Heart left ventricle (tissue), 16 donors: ENCODE results near the gene BTNL8. TPM values are rescaled to one million over a fixed set of nuclear protein-coding genes. Genes with fewer than 3 reads are reported as not detected.

Experiments used
- ATAC-seq, 4 donors: fragments of 200-7000 bp; cut with Tn5 transposase; one replicate each; pipeline ENCODE4 v1.9.1; 2020 to 2022; ENCODE audit warnings: moderate library complexity in 4 of 4, mild to moderate bottlenecking in 3 of 4, moderate number of reproducible peaks in 1 of 4
- DNase-seq, 5 donors: peaks; one replicate each; pipeline ENCODE4 v3.0.0-alpha.2; 2020
- H3K27ac ChIP-seq, 12 donors: fragments of 200-600 bp; sonication (generic) in 4 of 12; one replicate each; pipeline versions ENCODE4 v1.5.0 to v1.8.0; 2016 to 2022; ENCODE audit warnings: mild to moderate bottlenecking in 2 of 12
- H3K27me3 ChIP-seq, 9 donors: fragments of 200-600 bp; sonication (generic) in 2 of 9; one replicate each; pipeline versions ENCODE4 v1.5.1 to v1.8.0; 2016 to 2022; ENCODE audit warnings: mild to moderate bottlenecking in 3 of 9
- H3K36me3 ChIP-seq, 9 donors: fragments of 200-600 bp; sonication (generic) in 2 of 9; one replicate each; pipeline versions ENCODE4 v1.5.0 to v1.8.0; 2018 to 2022; ENCODE audit warnings: mild to moderate bottlenecking in 2 of 9
- H3K4me1 ChIP-seq, 12 donors: fragments of 200-600 bp; sonication (generic) in 4 of 12; one replicate each; pipeline versions ENCODE4 v1.5.0 to v1.8.0; 2016 to 2022; ENCODE audit warnings: mild to moderate bottlenecking in 3 of 12
- H3K4me3 ChIP-seq, 12 donors: fragments of 200-600 bp; sonication (generic) in 4 of 12; one replicate each; pipeline versions ENCODE4 v1.5.0 to v1.8.0; 2017 to 2022; ENCODE audit warnings: mild to moderate bottlenecking in 9 of 12, moderate library complexity in 4 of 12
- H3K9me3 ChIP-seq, 12 donors: fragments of 200-600 bp; sonication (generic) in 4 of 12; one replicate each; pipeline versions ENCODE4 v1.5.0 to v1.8.0; 2016 to 2022; ENCODE audit warnings: mild to moderate bottlenecking in 1 of 12
- CTCF ChIP-seq, 12 donors: fragments of 200-600 bp; sonication (generic) in 4 of 12; IDR thresholded peaks; one replicate each; pipeline versions ENCODE4 v1.5.0 to v1.8.0; 2018 to 2022; ENCODE audit warnings: antibody characterized with exemption in 12 of 12, mild to moderate bottlenecking in 5 of 12
- POLR2A ChIP-seq, 2 donors: fragments of 450-650 bp; IDR thresholded peaks; one replicate each; pipeline ENCODE4 v1.6.1; 2017; ENCODE audit warnings: antibody characterized with exemption in 2 of 2, mild to moderate bottlenecking in 2 of 2, moderate library complexity in 2 of 2
- WGBS, 4 donors: extraction: QIAGEN DNeasy Blood & Tissue Kit in 2 of 4; methylation state at CpG; one replicate each; pipeline versions ENCODE4 v1.1.5 to v1.1.7; 2013 to 2018; 5-methylcytosine and 5-hydroxymethylcytosine counted together
- intact Hi-C, 10 donors: fragments of 100-400 bp; cut with DNase I; formaldehyde crosslinking; loops; one replicate each; pipeline versions ENCODE4 v1.11.1 to v1.14.2; 2022
- polyA plus RNA-seq, 2 donors: library from polyadenylated mRNA; stranded (reverse); fragments of 200-250 nt; gene quantifications; one replicate each; pipeline ENCODE4 v1.2.3, GENCODE V29; 2013
- total RNA-seq, 9 donors: library from RNA; depleted of rRNA in 2 of 9; stranded (reverse); fragments of >200 nt in 2 of 9; fragmentation: NEBNext Ultra II Directional in 3 of 9; extraction: Animal tissue kit (Norgen Biotek cat#: 25700) in 3 of 9; gene quantifications; one replicate each; pipeline versions ENCODE4 v1.1.0 to v1.2.4, GENCODE V29; 2016 to 2023
- donor health status: ischemic (EF 13 %, LVEDD 7.1; RV severe dilation, severe dysfunction).
- donor health status: healthy with polysubstance abuse.
- donor health status: DM: no; HTN: yes; CAD: no.
- donor health status: DM: no; HTN: no; CAD: no.
- donor health status: ischemic (EF 25% LVEDD 6.9; RV normal size, moderate dysfunction).
- donor health status: ischemic (EF 25% LVEDD 5.7; RV mildly dilated, moderate dysfunction).
- donor health status: healthy.
- donor health status: DM: yes; HTN: yes; CAD: no.
- donor health status: ischemic (EF 35%, LVEDD 5.7; RV mildly dilated, moderate dysfunction).
- donor health status: nonischemic (EF 11% LVEDD 7.7; RV severe dilation, severe dysfunction).
- donor health status: DM: yes; HTN: yes; CAD: no.
- donor health status: PGD.
- donor health status: ischemic (EF 29% LVEDD 5.4; RV normal size, mild dysfunction).
- donor health status: nonischemic (EF 23%, LVEDD 6.1; RV moderate dilation, normal function).

Gene BTNL8
- total and polyA plus RNA-seq, 11 donors: 0.14 to 0.84 (median 0.20) TPM; not detected in 7

GRCh38 chr5:180932660-180933059 lies 33.7 kb downstream of the BTNL8 start:
- ATAC-seq: no peak

GRCh38 chr5:180935203-180935602 lies 36.2 kb downstream of the BTNL8 start:
- WGBS, 4 donors: 59 to 96% (median 71%) methylated on average over 2 to 4 of the region's 4 CpGs
- no peaks in the 10 kb centered on the region for H3K36me3 ChIP-seq
- no peak overlapping the region for H3K27ac ChIP-seq
- no peaks in the 10 kb centered on the region for H3K4me1 ChIP-seq
- H3K9me3 ChIP-seq: peaks cover 0 to 62% (median 31%) of the 10 kb centered on the region in 12 donors
- H3K27me3 ChIP-seq: no peaks in the 10 kb centered on the region
- ATAC-seq (no peak), DNase-seq (no peak)
- H3K4me3 ChIP-seq: no peak overlapping the region
- TF ChIP-seq POLR2A (IDR thresholded peaks at IDR 0.05) (no peak), CTCF (IDR thresholded peaks at IDR 0.05) (no peak)
- intact Hi-C loops: no loop called here

More at GRCh38 chr5:180932660-180933059, 33.7 kb downstream of the BTNL8 start:
- H3K4me3 ChIP-seq: no peak overlapping the region
- TF ChIP-seq POLR2A (IDR thresholded peaks at IDR 0.05): no peak
- TF ChIP-seq CTCF (IDR thresholded peaks at IDR 0.05): no peak
- no peaks in the 10 kb centered on the region for H3K27me3 ChIP-seq
- DNase-seq: no peak
- H3K36me3 ChIP-seq: no peaks in the 10 kb centered on the region
- no peaks in the 10 kb centered on the region for H3K4me1 ChIP-seq
- H3K27ac ChIP-seq: no peak overlapping the region
- H3K9me3 ChIP-seq: peaks cover 0 to 42% (median 17%) of the 10 kb centered on the region in 12 donors
- intact Hi-C loops: no loop called here

GRCh38 chr5:180938294-180938693 lies 39.3 kb downstream of the BTNL8 start:
- ATAC-seq (no peak), DNase-seq (no peak)
- no peak for TF ChIP-seq POLR2A (IDR thresholded peaks at IDR 0.05)
- WGBS, 4 donors: 63 to 83% (median 74%) methylated on average over 6 of the region's 6 CpGs
- no peak overlapping the region for H3K4me3 ChIP-seq
- intact Hi-C loops: no loop called here
- no peaks in the 10 kb centered on the region for H3K36me3 ChIP-seq
- H3K9me3 ChIP-seq: peaks cover 0 to 55% (median 31%) of the 10 kb centered on the region in 12 donors
- H3K4me1 ChIP-seq: no peaks in the 10 kb centered on the region
- H3K27me3 ChIP-seq: no peaks in the 10 kb centered on the region
- H3K27ac ChIP-seq: no peak overlapping the region

GRCh38 chr5:180950291-180950949 lies 51.5 kb downstream of the BTNL8 start:
- Histone ChIP-seq H3K27ac (no peak overlapping the region), H3K27me3 (no peaks in the 10 kb centered on the region), H3K9me3 (no peaks in the 10 kb centered on the region), H3K4me3 (no peak overlapping the region), H3K36me3 (no peaks in the 10 kb centered on the region), H3K4me1 (no peaks in the 10 kb centered on the region)
- WGBS, 4 donors: 63 to 85% (median 81%) methylated on average over 2 to 6 of the region's 6 CpGs
- intact Hi-C loops: no loop called here
- no peak for TF ChIP-seq POLR2A (IDR thresholded peaks at IDR 0.05)
- no peak for TF ChIP-seq CTCF (IDR thresholded peaks at IDR 0.05)
- ATAC-seq (no peak), DNase-seq (no peak)

GRCh38 chr5:180959661-180960060 lies 60.7 kb downstream of the BTNL8 start:
- H3K4me1 ChIP-seq: no peaks in the 10 kb centered on the region
- no peaks in the 10 kb centered on the region for H3K36me3 ChIP-seq
- H3K4me3 ChIP-seq: no peak overlapping the region
- no peaks in the 10 kb centered on the region for H3K27me3 ChIP-seq
- DNase-seq: no peak
- H3K9me3 ChIP-seq: no peaks in the 10 kb centered on the region
- no peak for TF ChIP-seq POLR2A (IDR thresholded peaks at IDR 0.05)
- no peak for TF ChIP-seq CTCF (IDR thresholded peaks at IDR 0.05)
- intact Hi-C loops: no loop called here
- no peak for ATAC-seq
- H3K27ac ChIP-seq: no peak overlapping the region
- 87 to 93% (median 89%) methylated on average over 4 to 5 of the region's 5 CpGs for WGBS, 4 donors
